ENCODE measurements around the gene ATG9A. TPM values are rescaled to one million over a fixed set of nuclear protein-coding genes. Genes with fewer than 3 reads are reported as not detected.

Gene ATG9A
- total RNA-seq, 1 donor from 2014 or later: 40.6 TPM

GRCh38 chr2:219250049-219250781, 20.8 kb upstream of the ATG9A start:
- Mint-ChIP-seq H3K9me3 (no peaks in the 10 kb centered on the region), H3K27me3 (ENCODE audit: low read depth) (peaks cover 50% of the 10 kb centered on the region), H3K4me1 (peaks cover 36% of the 10 kb centered on the region), H3K36me3 (no peaks in the 10 kb centered on the region), H3K4me3 (no peak overlapping the region), H3K27ac (no peak overlapping the region)
- TF ChIP-seq CTCF (IDR thresholded peaks at IDR 0.05; ENCODE audit: unreplicated experiment): no peak
- no peak for DNase-seq (ENCODE audit: low spot score in 2 of 2, unreplicated experiment in 2 of 2)

GRCh38 chr2:219249203-219249980, 20.0 kb upstream of the ATG9A start:
- no peaks in the 10 kb centered on the region for H3K9me3 Mint-ChIP-seq
- H3K4me3 Mint-ChIP-seq: no peak overlapping the region
- no peaks in the 10 kb centered on the region for H3K36me3 Mint-ChIP-seq
- peaks cover 42% of the 10 kb centered on the region for H3K27me3 Mint-ChIP-seq (ENCODE audit: low read depth)
- H3K27ac Mint-ChIP-seq: peak overlapping the region; percentile 84
- H3K4me1 Mint-ChIP-seq: peaks cover 34% of the 10 kb centered on the region
- no peak for TF ChIP-seq CTCF (IDR thresholded peaks at IDR 0.05; ENCODE audit: unreplicated experiment)
- DNase-seq (ENCODE audit: low spot score in 2 of 2, unreplicated experiment in 2 of 2): no peak

GRCh38 chr2:219248845-219249202, 19.4 kb upstream of the ATG9A start:
- Mint-ChIP-seq H3K9me3 (no peaks in the 10 kb centered on the region), H3K27ac (peak overlapping the region; percentile 36), H3K4me1 (peaks cover 33% of the 10 kb centered on the region), H3K4me3 (no peak overlapping the region), H3K27me3 (ENCODE audit: low read depth) (peaks cover 37% of the 10 kb centered on the region), H3K36me3 (no peaks in the 10 kb centered on the region)
- no peak for DNase-seq (ENCODE audit: low spot score in 2 of 2, unreplicated experiment in 2 of 2)
- TF ChIP-seq CTCF (IDR thresholded peaks at IDR 0.05; ENCODE audit: unreplicated experiment): no peak

- Mint-ChIP-seq H3K27me3 (ENCODE audit: low read depth) (peaks cover 29% of the 10 kb centered on the region), H3K4me1 (peaks cover 28% of the 10 kb centered on the region), H3K36me3 (no peaks in the 10 kb centered on the region), H3K4me3 (no peak overlapping the region), H3K27ac (no peak overlapping the region), H3K9me3 (no peaks in the 10 kb centered on the region)
- DNase-seq (ENCODE audit: low spot score in 2 of 2, unreplicated experiment in 2 of 2): no peak
- no peak for TF ChIP-seq CTCF (IDR thresholded peaks at IDR 0.05; ENCODE audit: unreplicated experiment)
These were observed 18.5 kb upstream of the ATG9A start for GRCh38 chr2:219247678-219248642.

DNA sequence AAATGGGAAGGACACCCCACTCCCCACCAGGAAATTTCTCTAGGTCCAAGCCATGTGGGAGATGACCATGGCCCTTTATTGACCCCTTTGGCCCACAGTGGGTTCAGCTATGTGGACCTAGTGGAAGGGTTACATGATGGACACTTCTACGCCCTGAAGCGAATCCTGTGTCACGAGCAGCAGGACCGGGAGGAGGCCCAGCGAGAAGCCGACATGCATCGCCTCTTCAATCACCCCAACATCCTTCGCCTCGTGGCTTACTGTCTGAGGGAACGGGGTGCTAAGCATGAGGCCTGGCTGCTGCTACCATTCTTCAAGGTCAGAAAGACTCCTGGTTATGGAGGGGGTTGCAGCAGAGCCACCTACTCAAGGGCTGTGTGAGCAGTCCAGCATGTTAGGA, 17.1 kb upstream of the ATG9A start:
- peak overlapping the region; percentile 91 for H3K4me3 Mint-ChIP-seq
- no peak overlapping the region for H3K27ac Mint-ChIP-seq
- no peak for TF ChIP-seq CTCF (IDR thresholded peaks at IDR 0.05; ENCODE audit: unreplicated experiment)
- H3K9me3 Mint-ChIP-seq: no peaks in the 10 kb centered on the region
- H3K27me3 Mint-ChIP-seq (ENCODE audit: low read depth): peaks cover 15% of the 10 kb centered on the region
- no peak for DNase-seq (ENCODE audit: low spot score in 2 of 2, unreplicated experiment in 2 of 2)
- H3K36me3 Mint-ChIP-seq: no peaks in the 10 kb centered on the region
- H3K4me1 Mint-ChIP-seq: peaks cover 23% of the 10 kb centered on the region
